Loucy (cell line): ENCODE data around the gene MCM5.
A peak's percentile ranks its signal among the peaks of the same experiment; 100 is the strongest.

Source experiments
- H2AFZ ChIP-seq: fragments of 200-600 bp; sonication (generic); 2 replicates; pipeline ENCODE4 v1.6.0; 2016; ENCODE audit warnings: antibody characterized with exemption, mild to moderate bottlenecking, low read length, moderate library complexity
- H3F3A ChIP-seq: fragments of 200-600 bp; 2 replicates; pipeline ENCODE4 v1.6.0; 2016; ENCODE audit warnings: antibody characterized with exemption, low read depth, mild to moderate bottlenecking
- H3K27me3 ChIP-seq: fragments of 200-600 bp; sonication (generic); 2 replicates; pipeline ENCODE4 v1.6.1; 2014; ENCODE audit warnings: low read length, mild to moderate bottlenecking; ENCODE audit not compliant: insufficient read depth, poor library complexity, severe bottlenecking
- H3K36me3 ChIP-seq: fragments of 200-600 bp; sonication (generic); 2 replicates; pipeline ENCODE4 v1.6.1; 2016; ENCODE audit warnings: low read length; ENCODE audit not compliant: insufficient read depth
- H3K4me1 ChIP-seq: fragments of 200-600 bp; sonication (generic); 2 replicates; pipeline ENCODE4 v1.5.1; 2014; ENCODE audit warnings: low read length, mild to moderate bottlenecking; ENCODE audit not compliant: insufficient read depth, poor library complexity, severe bottlenecking
- H3K4me2 ChIP-seq: fragments of 200-600 bp; sonication (generic); 2 replicates; pipeline ENCODE4 v1.6.0; 2014; ENCODE audit warnings: antibody characterized with exemption, low read length, low read depth, mild to moderate bottlenecking; ENCODE audit not compliant: poor library complexity, severe bottlenecking
- H3K4me3 ChIP-seq: fragments of 200-600 bp; sonication (generic); 2 replicates; pipeline ENCODE4 v1.5.1; 2014; ENCODE audit warnings: low read length, mild to moderate bottlenecking, mixed read lengths; ENCODE audit not compliant: poor library complexity, severe bottlenecking
- H3K79me2 ChIP-seq: fragments of 200-600 bp; sonication (generic); 2 replicates; pipeline ENCODE4 v1.6.1; 2014; ENCODE audit warnings: low read length; ENCODE audit not compliant: insufficient read depth
- H3K9ac ChIP-seq: fragments of 200-600 bp; sonication (generic); 2 replicates; pipeline ENCODE4 v1.6.0; 2014; ENCODE audit warnings: mild to moderate bottlenecking, low read depth, low read length, moderate library complexity; ENCODE audit not compliant: poor library complexity, severe bottlenecking
- H3K9me2 ChIP-seq: fragments of 200-600 bp; sonication (generic); replicated peaks from 2 replicates; pipeline ENCODE4 v1.6.1; 2016; ENCODE audit warnings: low read depth, low read length, mixed read lengths
- H3K9me3 ChIP-seq: fragments of 200-600 bp; sonication (generic); 2 replicates; pipeline ENCODE4 v1.6.1; 2014; ENCODE audit warnings: mild to moderate bottlenecking, antibody characterized with exemption, low read length, low read depth; ENCODE audit not compliant: insufficient read depth
- H4K20me1 ChIP-seq: fragments of 200-600 bp; sonication (generic); 2 replicates; pipeline ENCODE4 v1.6.0; 2014; ENCODE audit warnings: antibody characterized with exemption, low read length, mild to moderate bottlenecking; ENCODE audit not compliant: insufficient read depth, poor library complexity, severe bottlenecking
- EZH2phosphoT487 ChIP-seq: fragments of 200-600 bp; IDR thresholded peaks from 2 replicates; pipeline ENCODE4 v1.6.1; 2018; ENCODE audit warnings: antibody characterized with exemption, mild to moderate bottlenecking, moderate library complexity, borderline replicate concordance
- TF ChIP-seq, protein P1 (sequence below): fragments of 200-600 bp; sonication (generic); conservative IDR thresholded peaks from 2 replicates; pipeline ENCODE4 v1.5.1; 2014; ENCODE audit warnings: mild to moderate bottlenecking, antibody characterized with exemption, low read length

MCM5 gene

DNA sequence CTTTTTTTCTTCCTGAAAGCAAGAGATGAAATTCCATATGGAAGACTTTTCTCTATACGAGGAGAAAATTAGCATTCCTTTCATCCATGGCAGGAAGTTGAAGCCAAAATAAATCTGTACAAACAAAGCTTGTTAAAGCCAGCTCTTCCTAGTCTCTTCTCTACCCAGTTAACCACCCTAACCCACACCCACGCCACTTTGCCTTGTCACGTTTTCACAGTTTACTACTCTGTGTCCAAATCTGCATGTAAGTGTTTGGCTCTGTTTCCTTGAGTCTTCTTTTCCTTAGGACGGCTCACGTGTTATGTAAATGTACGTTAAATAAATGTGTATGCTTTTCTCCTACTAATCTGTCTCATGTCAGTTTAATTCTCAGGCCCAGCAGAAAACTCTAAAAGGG, 26.2 kb upstream of the MCM5 start:
- no peaks in the 10 kb centered on the region for H3K27me3 ChIP-seq
- peaks cover 21% of the 10 kb centered on the region for H3K4me1 ChIP-seq
- no peaks in the 10 kb centered on the region for H3K9me2 ChIP-seq
- no peaks in the 10 kb centered on the region for H3F3A ChIP-seq
- H3K4me2 ChIP-seq = no peak overlapping the region
- H3K9ac ChIP-seq = no peak overlapping the region
- no peaks in the 10 kb centered on the region for H3K79me2 ChIP-seq
- TF ChIP-seq EZH2phosphoT487 = no peak
- TF ChIP-seq, protein P1, sequence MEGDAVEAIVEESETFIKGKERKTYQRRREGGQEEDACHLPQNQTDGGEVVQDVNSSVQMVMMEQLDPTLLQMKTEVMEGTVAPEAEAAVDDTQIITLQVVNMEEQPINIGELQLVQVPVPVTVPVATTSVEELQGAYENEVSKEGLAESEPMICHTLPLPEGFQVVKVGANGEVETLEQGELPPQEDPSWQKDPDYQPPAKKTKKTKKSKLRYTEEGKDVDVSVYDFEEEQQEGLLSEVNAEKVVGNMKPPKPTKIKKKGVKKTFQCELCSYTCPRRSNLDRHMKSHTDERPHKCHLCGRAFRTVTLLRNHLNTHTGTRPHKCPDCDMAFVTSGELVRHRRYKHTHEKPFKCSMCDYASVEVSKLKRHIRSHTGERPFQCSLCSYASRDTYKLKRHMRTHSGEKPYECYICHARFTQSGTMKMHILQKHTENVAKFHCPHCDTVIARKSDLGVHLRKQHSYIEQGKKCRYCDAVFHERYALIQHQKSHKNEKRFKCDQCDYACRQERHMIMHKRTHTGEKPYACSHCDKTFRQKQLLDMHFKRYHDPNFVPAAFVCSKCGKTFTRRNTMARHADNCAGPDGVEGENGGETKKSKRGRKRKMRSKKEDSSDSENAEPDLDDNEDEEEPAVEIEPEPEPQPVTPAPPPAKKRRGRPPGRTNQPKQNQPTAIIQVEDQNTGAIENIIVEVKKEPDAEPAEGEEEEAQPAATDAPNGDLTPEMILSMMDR = no peak
- H3K9me3 ChIP-seq = no peaks in the 10 kb centered on the region
- H2AFZ ChIP-seq = no peak overlapping the region
- no peaks in the 10 kb centered on the region for H3K36me3 ChIP-seq
- H4K20me1 ChIP-seq = no peaks in the 10 kb centered on the region
- no peak overlapping the region for H3K4me3 ChIP-seq

DNA sequence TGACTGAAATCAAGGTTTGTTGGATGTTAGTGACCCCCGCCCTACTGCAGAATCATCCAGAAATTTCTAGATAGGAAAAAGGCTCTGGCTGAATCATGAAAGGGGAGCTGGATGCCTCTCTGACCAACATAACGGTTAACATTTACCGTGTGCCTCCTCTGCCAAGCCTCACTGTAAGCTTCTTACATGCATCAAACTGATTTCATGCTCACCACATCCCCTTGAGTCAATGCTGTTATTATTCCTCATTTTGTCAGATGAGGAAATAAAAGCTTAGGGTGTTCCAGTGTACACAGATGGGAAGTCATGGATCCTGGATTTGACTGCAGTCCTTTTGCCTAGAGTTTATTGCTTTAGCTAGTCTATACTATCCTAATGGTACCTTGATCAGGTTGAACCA, 24.9 kb upstream of the MCM5 start:
- H3K9me2 ChIP-seq = no peaks in the 10 kb centered on the region
- no peaks in the 10 kb centered on the region for H3K36me3 ChIP-seq
- no peak overlapping the region for H3K4me2 ChIP-seq
- H3F3A ChIP-seq = no peaks in the 10 kb centered on the region
- H3K79me2 ChIP-seq = no peaks in the 10 kb centered on the region
- H4K20me1 ChIP-seq = no peaks in the 10 kb centered on the region
- no peak overlapping the region for H3K9ac ChIP-seq
- no peak for TF ChIP-seq EZH2phosphoT487
- TF ChIP-seq, protein P1 = no peak
- no peaks in the 10 kb centered on the region for H3K27me3 ChIP-seq
- H2AFZ ChIP-seq = peak overlapping the region; percentile 25; the same call in 1 of the 2 replicates
- no peaks in the 10 kb centered on the region for H3K9me3 ChIP-seq
- H3K4me1 ChIP-seq = peaks cover 20% of the 10 kb centered on the region
- no peak overlapping the region for H3K4me3 ChIP-seq

DNA sequence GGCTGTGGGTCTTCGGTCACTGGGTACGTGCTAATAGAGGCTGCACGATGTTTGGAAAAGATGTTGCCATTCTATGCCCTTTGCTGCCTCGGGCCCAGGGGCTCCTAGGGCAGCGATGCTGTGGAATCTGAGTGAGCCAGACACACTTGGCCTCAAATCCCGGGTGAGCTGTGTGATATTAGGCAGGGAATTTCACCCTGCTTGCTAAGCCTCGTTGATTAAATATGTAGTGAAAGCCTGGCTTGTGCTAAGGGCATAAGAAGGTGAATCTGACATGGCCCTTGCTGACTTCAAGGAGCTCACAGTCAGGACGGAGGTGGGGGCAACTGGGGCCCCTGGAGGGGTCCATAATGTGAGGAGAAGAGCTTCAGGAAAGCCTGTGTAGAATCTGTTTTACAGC, 24.4 kb upstream of the MCM5 start:
- H3K36me3 ChIP-seq = no peaks in the 10 kb centered on the region
- no peak overlapping the region for H3K9ac ChIP-seq
- no peaks in the 10 kb centered on the region for H3K9me2 ChIP-seq
- H3K4me1 ChIP-seq = peaks cover 17% of the 10 kb centered on the region
- H3K4me3 ChIP-seq = no peak overlapping the region
- no peaks in the 10 kb centered on the region for H3K79me2 ChIP-seq
- no peaks in the 10 kb centered on the region for H3F3A ChIP-seq
- no peaks in the 10 kb centered on the region for H4K20me1 ChIP-seq
- no peak for TF ChIP-seq EZH2phosphoT487
- TF ChIP-seq, protein P1 = no peak
- no peaks in the 10 kb centered on the region for H3K27me3 ChIP-seq
- peak overlapping the region; percentile 25; the same call in 1 of the 2 replicates for H2AFZ ChIP-seq
- H3K9me3 ChIP-seq = no peaks in the 10 kb centered on the region
- no peak overlapping the region for H3K4me2 ChIP-seq
